Sigmoid colon (tissue), 4 donors: ENCODE data around the gene ACADL.

ENCODE experiments used
- EP300 ChIP-seq, 4 donors: sonication (generic); formaldehyde crosslinking; IDR thresholded peaks; one replicate each; pipeline ENCODE4 v1.6.1; 2017; ENCODE audit warnings: antibody characterized with exemption in 4 of 4
- POLR2A ChIP-seq, 2 donors: fragments of 450-650 bp; IDR thresholded peaks; one replicate each; pipeline ENCODE4 v1.6.1; 2016; ENCODE audit warnings: antibody characterized with exemption in 2 of 2, mild to moderate bottlenecking in 2 of 2, moderate library complexity in 2 of 2
- TF ChIP-seq, protein P1 (sequence below), 4 experiments: fragments of 450-650 bp in 3 of 4; fragments of 200-600 bp in 1 of 4; IDR thresholded peaks; one replicate each; pipeline ENCODE4 v1.5.1; 2016 to 2019; ENCODE audit warnings: antibody characterized with exemption in 4 of 4, mild to moderate bottlenecking in 3 of 4, moderate library complexity in 2 of 4

DNA sequence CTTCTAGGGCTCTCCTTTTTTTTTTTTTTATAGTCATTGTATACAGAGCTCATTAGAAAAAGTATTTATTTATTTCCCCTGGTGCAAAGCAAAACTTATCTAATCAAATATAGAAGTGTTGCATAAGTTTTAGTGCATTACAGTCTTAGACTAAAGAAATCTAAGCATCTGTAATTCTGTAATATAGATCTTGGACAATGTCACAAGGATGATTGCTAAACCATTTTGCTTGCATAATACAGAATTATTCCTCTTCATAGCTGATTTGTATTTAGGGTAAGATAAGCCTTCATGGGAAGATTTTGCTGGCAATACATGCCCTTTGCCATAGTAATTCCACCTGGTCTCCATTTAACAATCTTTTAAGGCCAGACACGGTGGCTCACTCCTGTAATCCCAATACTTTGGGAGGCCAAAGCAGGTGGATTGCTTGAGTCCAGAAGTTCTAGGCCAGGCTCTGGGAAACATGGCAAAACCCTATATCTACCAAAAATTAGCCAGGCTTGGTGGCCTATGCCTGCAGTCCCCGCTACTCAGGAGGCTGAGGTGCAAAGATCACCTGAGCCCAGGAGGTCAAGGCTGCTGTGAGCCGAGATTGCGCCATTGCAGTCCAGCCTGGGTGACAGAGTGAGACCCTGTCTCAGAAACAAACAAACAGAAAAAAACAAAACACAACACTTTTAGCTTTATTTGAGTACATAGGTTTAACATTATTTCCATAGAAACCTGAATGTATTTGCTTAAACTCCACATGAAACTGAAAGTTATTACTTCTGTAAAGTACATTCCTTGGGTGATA is 2.2 kb upstream of the ACADL start:
- TF ChIP-seq POLR2A (IDR thresholded peaks at IDR 0.05) (no peak), EP300 (IDR thresholded peaks at IDR 0.05) (no peak)
- TF ChIP-seq, protein P1, sequence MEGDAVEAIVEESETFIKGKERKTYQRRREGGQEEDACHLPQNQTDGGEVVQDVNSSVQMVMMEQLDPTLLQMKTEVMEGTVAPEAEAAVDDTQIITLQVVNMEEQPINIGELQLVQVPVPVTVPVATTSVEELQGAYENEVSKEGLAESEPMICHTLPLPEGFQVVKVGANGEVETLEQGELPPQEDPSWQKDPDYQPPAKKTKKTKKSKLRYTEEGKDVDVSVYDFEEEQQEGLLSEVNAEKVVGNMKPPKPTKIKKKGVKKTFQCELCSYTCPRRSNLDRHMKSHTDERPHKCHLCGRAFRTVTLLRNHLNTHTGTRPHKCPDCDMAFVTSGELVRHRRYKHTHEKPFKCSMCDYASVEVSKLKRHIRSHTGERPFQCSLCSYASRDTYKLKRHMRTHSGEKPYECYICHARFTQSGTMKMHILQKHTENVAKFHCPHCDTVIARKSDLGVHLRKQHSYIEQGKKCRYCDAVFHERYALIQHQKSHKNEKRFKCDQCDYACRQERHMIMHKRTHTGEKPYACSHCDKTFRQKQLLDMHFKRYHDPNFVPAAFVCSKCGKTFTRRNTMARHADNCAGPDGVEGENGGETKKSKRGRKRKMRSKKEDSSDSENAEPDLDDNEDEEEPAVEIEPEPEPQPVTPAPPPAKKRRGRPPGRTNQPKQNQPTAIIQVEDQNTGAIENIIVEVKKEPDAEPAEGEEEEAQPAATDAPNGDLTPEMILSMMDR (IDR thresholded peaks at IDR 0.05) = no peak
